Kidney epithelial cell (primary cell): ENCODE results near the gene STIP1. TPM values are rescaled to one million over a fixed set of nuclear protein-coding genes. Genes with fewer than 3 reads are reported as not detected.

Experiments used
- DNase-seq: peaks from one replicate; pipeline ENCODE4 v3.0.0-alpha.2; 2010; ENCODE audit warnings: low read depth
- H3K27me3 ChIP-seq: 2 replicates; pipeline ENCODE4 v1.6.0; 2011; ENCODE audit warnings: low read length; ENCODE audit not compliant: control insufficient read depth, insufficient read depth
- H3K36me3 ChIP-seq: 2 replicates; pipeline ENCODE4 v1.5.1; 2011; ENCODE audit warnings: low read length; ENCODE audit not compliant: control insufficient read depth, insufficient read depth
- H3K4me3 ChIP-seq: 2 replicates; pipeline ENCODE4 v1.5.1; 2011; ENCODE audit warnings: low read depth, mild to moderate bottlenecking, control low read depth, low read length
- total RNA-seq: library from RNA; depleted of rRNA; stranded (reverse); fragments of >200 nt; gene quantifications from 2 replicates; pipeline ENCODE4 v1.2.3, GENCODE V29; 2015
- TF ChIP-seq, protein P1 (sequence below): IDR thresholded peaks from 2 replicates; pipeline ENCODE4 v1.5.1; 2011; ENCODE audit warnings: mild to moderate bottlenecking, moderate library complexity, low read length, control low read depth, inconsistent platforms; ENCODE audit not compliant: insufficient read depth, poor library complexity, severe bottlenecking

The STIP1 gene
- total RNA-seq, 1 donor from 2014 or later, result 138 TPM

DNA sequence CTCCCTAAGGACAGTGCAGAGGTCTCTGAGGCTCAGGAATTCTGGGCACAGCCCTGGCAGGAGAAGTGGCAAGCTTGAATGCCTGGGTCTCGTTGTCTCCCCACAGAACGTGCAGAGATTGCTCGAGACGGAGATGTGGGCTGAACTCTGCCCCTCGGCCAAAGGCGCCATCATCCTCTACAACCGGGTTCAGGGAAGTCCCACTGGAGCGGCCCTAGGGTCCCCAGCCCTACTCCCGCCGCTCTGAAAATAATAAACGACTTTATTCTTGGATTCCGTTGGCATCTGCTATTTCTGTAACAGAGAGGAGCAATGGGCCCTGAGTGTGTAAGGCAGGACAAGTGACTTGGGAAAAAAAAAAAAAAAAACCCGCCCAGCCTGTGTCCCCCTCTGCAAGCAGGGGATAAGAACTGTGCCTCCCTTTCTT, 43.8 kb downstream of the STIP1 start:
- Histone ChIP-seq H3K36me3 (no peaks in the 10 kb centered on the region), H3K27me3 (no peaks in the 10 kb centered on the region), H3K4me3 (peak overlapping the region; percentile 55)
- DNase-seq, result no peak
- TF ChIP-seq, protein P1, sequence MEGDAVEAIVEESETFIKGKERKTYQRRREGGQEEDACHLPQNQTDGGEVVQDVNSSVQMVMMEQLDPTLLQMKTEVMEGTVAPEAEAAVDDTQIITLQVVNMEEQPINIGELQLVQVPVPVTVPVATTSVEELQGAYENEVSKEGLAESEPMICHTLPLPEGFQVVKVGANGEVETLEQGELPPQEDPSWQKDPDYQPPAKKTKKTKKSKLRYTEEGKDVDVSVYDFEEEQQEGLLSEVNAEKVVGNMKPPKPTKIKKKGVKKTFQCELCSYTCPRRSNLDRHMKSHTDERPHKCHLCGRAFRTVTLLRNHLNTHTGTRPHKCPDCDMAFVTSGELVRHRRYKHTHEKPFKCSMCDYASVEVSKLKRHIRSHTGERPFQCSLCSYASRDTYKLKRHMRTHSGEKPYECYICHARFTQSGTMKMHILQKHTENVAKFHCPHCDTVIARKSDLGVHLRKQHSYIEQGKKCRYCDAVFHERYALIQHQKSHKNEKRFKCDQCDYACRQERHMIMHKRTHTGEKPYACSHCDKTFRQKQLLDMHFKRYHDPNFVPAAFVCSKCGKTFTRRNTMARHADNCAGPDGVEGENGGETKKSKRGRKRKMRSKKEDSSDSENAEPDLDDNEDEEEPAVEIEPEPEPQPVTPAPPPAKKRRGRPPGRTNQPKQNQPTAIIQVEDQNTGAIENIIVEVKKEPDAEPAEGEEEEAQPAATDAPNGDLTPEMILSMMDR, result no peak

DNA sequence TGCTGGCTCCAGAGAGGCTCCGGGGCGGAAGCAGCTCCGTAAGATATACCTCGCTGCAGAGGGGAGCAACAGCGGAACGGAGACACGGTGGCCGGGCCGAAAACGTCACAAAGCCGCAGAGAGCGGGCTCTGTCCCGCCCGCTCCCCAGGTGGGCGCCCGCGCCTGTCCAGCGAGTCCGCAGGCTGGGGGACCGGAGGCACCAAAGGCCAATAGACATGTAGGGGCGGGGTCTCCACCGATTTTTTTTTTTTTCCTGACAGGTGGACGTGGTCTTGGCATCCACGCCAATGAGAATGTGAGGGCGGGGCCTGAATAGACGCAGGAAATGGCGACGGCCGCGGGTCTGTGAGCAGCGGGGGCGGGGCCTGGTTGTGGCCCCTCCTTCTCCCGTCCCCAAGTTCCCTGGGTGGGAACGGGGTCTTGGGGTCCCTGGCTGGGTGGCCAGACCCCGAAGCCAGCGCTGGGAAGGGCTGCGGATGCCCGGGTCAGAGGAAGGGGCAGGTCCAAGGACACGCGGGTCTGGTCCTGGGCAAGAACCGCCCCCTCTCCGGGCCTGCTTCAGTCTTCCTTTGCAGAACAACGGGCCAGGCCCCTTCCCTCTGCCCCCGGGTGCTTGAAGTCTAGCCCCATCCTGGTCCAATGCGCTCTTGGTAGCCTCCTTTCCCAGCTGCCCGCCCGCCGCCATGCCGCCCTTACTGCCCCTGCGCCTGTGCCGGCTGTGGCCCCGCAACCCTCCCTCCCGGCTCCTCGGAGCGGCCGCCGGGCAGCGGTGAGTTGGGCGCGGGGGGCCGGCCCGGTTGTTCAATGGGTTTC, 44.4 kb downstream of the STIP1 start, which contains the start of gene DNAJC4:
Gene DNAJC4, plus strand, starts transcription at position 378 of the 814 bp plus-strand sequence. Its CDS starts 307 bp downstream, at position 685.
- Histone ChIP-seq H3K27me3 (no peaks in the 10 kb centered on the region), H3K4me3 (peak within 1 kb of the TSS; percentile 55), H3K36me3 (no peaks in the 10 kb centered on the region)
- peak; percentile 70 for DNase-seq
- TF ChIP-seq, protein P1, result no peak

DNA sequence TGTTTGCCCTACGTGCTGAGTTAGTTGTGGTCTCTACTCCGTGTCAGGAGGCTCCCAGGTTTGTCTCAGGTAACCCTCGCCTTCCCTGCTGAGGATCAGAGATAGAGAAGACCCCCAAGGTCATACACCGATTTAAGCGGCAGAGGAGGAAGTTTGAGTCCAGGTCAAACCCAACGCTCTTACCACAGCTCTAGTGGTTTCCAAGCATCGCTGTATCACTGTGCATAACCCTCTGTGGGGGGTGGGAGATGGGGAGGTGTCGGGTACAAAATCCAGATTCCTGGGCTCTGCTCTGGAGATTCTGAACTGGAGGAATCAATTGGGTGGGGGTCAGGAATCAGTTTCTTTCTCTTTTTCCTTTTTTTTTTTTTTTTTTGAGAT, 45.0 kb downstream of the STIP1 start:
- Histone ChIP-seq H3K36me3 (no peaks in the 10 kb centered on the region), H3K27me3 (no peaks in the 10 kb centered on the region), H3K4me3 (peak overlapping the region; percentile 55)
- no peak for DNase-seq
- TF ChIP-seq, protein P1, result no peak

DNA sequence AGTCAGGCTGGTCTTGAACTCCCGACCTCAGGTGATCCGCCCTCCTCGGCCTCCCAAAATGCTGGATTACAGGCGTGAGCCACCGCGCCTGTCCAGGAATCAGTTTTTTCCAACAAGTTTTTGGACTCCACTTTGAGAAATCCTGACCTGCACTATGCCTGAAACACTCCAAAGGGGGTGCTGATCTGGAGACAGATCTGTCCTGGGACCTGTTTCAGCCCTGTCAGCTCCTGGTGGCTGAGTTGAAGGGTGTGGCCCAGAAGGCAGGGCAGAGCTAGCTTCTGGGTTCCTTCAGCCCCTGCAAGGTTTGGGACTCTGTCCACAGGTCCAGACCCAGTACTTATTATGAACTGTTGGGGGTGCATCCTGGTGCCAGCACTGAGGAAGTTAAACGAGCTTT, 45.6 kb downstream of the STIP1 start:
- DNase-seq, result no peak
- no peak overlapping the region for H3K4me3 ChIP-seq
- H3K36me3 ChIP-seq, result no peaks in the 10 kb centered on the region
- TF ChIP-seq, protein P1, result no peak
- no peaks in the 10 kb centered on the region for H3K27me3 ChIP-seq

DNA sequence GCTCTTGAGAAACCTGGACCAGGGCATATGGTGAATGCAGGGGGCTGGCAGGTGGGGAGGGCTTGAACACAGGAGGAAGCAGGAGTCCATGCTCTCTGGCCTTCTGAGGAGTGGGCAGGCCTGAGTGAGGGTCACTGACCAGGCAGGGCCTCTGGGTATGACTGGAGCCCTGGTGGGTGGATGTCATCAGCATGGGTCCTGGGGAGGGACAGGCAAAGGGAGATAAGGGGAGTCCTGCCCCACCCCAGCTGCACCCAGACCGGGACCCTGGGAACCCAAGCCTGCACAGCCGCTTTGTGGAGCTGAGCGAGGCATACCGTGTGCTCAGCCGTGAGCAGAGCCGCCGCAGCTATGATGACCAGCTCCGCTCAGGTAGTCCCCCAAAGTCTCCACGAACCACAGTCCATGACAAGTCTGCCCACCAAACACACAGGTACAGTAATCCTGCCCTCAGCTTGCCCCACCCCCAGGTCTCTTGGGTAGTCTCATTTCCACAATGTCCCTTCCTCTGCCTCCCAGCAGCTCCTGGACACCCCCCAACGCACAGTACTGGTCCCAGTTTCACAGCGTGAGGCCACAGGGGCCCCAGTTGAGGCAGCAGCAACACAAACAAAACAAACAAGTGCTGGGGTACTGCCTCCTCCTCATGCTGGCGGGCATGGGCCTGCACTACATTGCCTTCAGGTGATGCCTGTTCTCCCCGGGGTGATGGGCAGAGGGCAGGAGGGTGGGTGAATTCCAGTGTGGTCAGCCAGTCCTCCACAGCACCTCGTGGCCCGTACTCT, 46.4 kb downstream of the STIP1 start:
- H3K4me3 ChIP-seq, result no peak overlapping the region
- H3K36me3 ChIP-seq, result no peaks in the 10 kb centered on the region
- no peaks in the 10 kb centered on the region for H3K27me3 ChIP-seq
- no peak for DNase-seq
- TF ChIP-seq, protein P1, result no peak
